HepG2 (cell line): ENCODE data around the gene RNASE8. TPM values are rescaled to one million over a fixed set of nuclear protein-coding genes. Genes with fewer than 3 reads are reported as not detected.

Source experiments
- ELF3 ChIP-seq: IDR thresholded peaks from 2 replicates; pipeline ENCODE4 v1.6.1; 2016; ENCODE audit warnings: missing genetic modification reagents, missing compliant biosample characterization
- HMGXB4 ChIP-seq, 2 experiments: sonication (generic) in 1 of 2; formaldehyde crosslinking in 1 of 2; IDR thresholded peaks; 2 replicates each; pipeline versions ENCODE4 v1.4.0 to v1.6.1; 2018 to 2020; ENCODE audit warnings: missing genetic modification reagents in 2 of 2, borderline replicate concordance in 1 of 2, low read depth in 1 of 2, mild to moderate bottlenecking in 1 of 2, missing biosample characterization in 1 of 2
- KAT8 ChIP-seq: IDR thresholded peaks from 2 replicates; pipeline ENCODE4 v1.6.1; 2016; ENCODE audit warnings: missing genetic modification reagents, missing compliant biosample characterization
- SIN3A ChIP-seq: IDR thresholded peaks from 2 replicates; pipeline ENCODE4 v1.6.1; 2011; ENCODE audit warnings: low read depth, mild to moderate bottlenecking, control low read depth, low read length, borderline replicate concordance
- SIN3B ChIP-seq: fragments of 150-350 bp; IDR thresholded peaks from 2 replicates; pipeline ENCODE4 v1.6.1; 2014; ENCODE audit warnings: low read length
- ZFP36L1 ChIP-seq: sonication (generic); formaldehyde crosslinking; IDR thresholded peaks from 2 replicates; pipeline ENCODE4 v1.8.0; 2022; ENCODE audit warnings: mild to moderate bottlenecking, missing genetic modification reagents, moderate library complexity
- ZMYM4 ChIP-seq: sonication (generic); formaldehyde crosslinking; IDR thresholded peaks from 2 replicates; pipeline ENCODE4 v1.8.1; 2023; ENCODE audit warnings: mild to moderate bottlenecking, missing genetic modification reagents
- ZNF274 ChIP-seq: sonication (generic); formaldehyde crosslinking; IDR thresholded peaks from 2 replicates; pipeline ENCODE4 v1.5.1; 2020; ENCODE audit warnings: mild to moderate bottlenecking, missing genetic modification reagents
- ZNF281 ChIP-seq: sonication (generic); formaldehyde crosslinking; IDR thresholded peaks from 2 replicates; pipeline ENCODE4 v1.4.0; 2020; ENCODE audit warnings: missing genetic modification reagents, borderline replicate concordance
- ZNF646 ChIP-seq: sonication (generic); formaldehyde crosslinking; IDR thresholded peaks from 2 replicates; pipeline ENCODE4 v1.9.0; 2021; ENCODE audit warnings: mild to moderate bottlenecking, missing genetic modification reagents
- ZNF687 ChIP-seq: sonication (generic); formaldehyde crosslinking; IDR thresholded peaks from 2 replicates; pipeline ENCODE4 v1.5.1; 2020; ENCODE audit warnings: mild to moderate bottlenecking, missing genetic modification reagents, moderate library complexity
- polyA plus RNA-seq, 8 experiments: library from polyadenylated mRNA; depleted of rRNA in 3 of 8; stranded (reverse) in 7 of 8; unstranded in 1 of 8; fragments of >200 nt; fragmentation: Illumina TruSeq in 4 of 8; extraction: Trizol in 4 of 8; gene quantifications; 2 replicates each; pipeline versions ENCODE4 v1.2.1 to v1.2.3, GENCODE V29; 2011 to 2016; ENCODE audit warnings: low read depth in 4 of 8, missing spikeins in 1 of 8, mixed read lengths in 1 of 8; ENCODE audit not compliant: insufficient read depth in 1 of 8
- total RNA-seq, 5 experiments: library from RNA; depleted of rRNA; stranded (reverse); fragments of >200 nt; fragmentation: Illumina TruSeq; extraction: Trizol; gene quantifications; 2 replicates each; pipeline ENCODE4 v1.2.3, GENCODE V29; 2016; ENCODE audit warnings: low read depth in 1 of 5

RNASE8 gene
- total and polyA plus RNA-seq, 2 of the 13 experiments (the other 11 are each of a cell fraction or from before 2014, with no cell fraction given): not detected

GRCh38 chr14:21038441-21039422, 18.9 kb upstream of the RNASE8 start (continued):
- TF ChIP-seq ZNF687 (CRISPR knock-in tag) (peak; percentile 84), HMGXB4 (CRISPR knock-in tag; IDR thresholded peaks at IDR 0.05; ENCODE audit: borderline replicate concordance in 1 of 2, low read depth in 1 of 2) (0 out of 4 replicates have a peak, but pooled peaks have one; percentile 22 to 39), SIN3B (no peak), SIN3A (peak; percentile 57; the same call in 1 of the 2 replicates), ZMYM4 (CRISPR knock-in tag) (peak; percentile 24; the same call in 1 of the 2 replicates), ZFP36L1 (CRISPR knock-in tag) (peak; percentile 97; the same call in 1 of the 2 replicates), ZNF274 (CRISPR knock-in tag) (0 out of 2 replicates have a peak, but pooled peaks have one; percentile 50), ZNF646 (CRISPR knock-in tag) (peak; percentile 53; the same call in 1 of the 2 replicates), ELF3 (CRISPR knock-in tag) (peak; percentile 72), ZNF281 (CRISPR knock-in tag) (peak; percentile 89), KAT8 (CRISPR knock-in tag) (0 out of 2 replicates have a peak, but pooled peaks have one; percentile 46)
